T47D (cell line): ENCODE measurements around the gene UGT3A1.

ENCODE experiments used
- DNase-seq, 2 experiments: peaks; one replicate each; pipeline versions ENCODE4 v3.0.0 to v3.0.0-alpha.2; 2011 to 2012; ENCODE audit warnings: low read depth in 1 of 2, low spot score in 1 of 2
- JUND ChIP-seq: IDR thresholded peaks from 2 replicates; pipeline ENCODE4 v1.6.1; 2012; ENCODE audit warnings: low read depth
- in situ Hi-C: cut with HindIII; loops from 2 replicates; pipeline ENCODE4 v1.10.0; 2016; ENCODE audit warnings: low sequenced_read_pairs, low pct_unique_long_range_greater_than_20kb

The UGT3A1 gene

DNA sequence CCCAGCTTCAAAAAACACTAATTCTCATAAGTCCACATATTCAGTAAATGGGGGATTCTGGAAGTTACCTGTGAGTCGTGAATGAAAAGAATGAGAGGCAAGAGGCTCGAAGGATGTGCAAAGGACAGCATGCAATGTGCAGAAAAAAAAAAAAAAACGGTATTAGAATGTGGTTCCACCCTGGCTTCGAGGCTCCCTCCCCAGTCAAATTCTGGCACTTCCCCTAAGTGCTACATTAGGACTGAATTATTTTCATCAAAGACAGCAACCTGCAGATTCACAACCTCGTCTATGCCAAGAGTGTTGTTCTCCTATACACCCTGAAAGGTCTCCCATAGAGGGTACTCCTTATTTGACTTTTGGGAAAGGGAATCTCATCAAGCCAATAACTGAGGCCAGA, 69.3 kb downstream of the UGT3A1 start:
- in situ Hi-C loops = no loop called here
- TF ChIP-seq JUND = no peak
- no peak for DNase-seq

- no peak for DNase-seq
- in situ Hi-C loops = no loop called here
- TF ChIP-seq JUND = no peak
These were observed 70.3 kb downstream of the UGT3A1 start for GRCh38 chr5:35920890-35921289.

DNA sequence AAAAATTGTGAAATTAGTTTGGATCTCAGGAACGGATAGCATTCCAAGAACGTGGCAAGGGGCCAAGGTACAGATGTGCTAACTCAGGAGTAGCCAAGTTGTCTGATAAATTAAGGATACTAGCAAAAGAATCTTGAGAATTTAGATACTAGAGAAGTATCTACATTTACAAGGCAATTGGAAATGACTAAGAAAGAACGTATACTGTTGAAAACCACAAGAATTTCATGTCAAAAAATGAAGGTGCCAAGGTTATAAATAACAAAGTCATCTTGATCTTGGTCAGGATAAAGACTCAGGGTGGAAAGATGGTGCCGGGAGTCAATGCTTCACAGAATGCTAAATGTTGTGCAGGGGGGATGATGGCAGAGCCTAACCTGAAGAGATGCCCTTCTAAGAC, 72.0 kb downstream of the UGT3A1 start:
- DNase-seq = no peak
- no peak for TF ChIP-seq JUND
- in situ Hi-C loops = no loop called here

GRCh38 chr5:35908814-35909213, 82.4 kb downstream of the UGT3A1 start:
- no peak for TF ChIP-seq JUND
- no peak for DNase-seq

GRCh38 chr5:35908228-35908627, 83.0 kb downstream of the UGT3A1 start:
- in situ Hi-C loops = no loop called here
- TF ChIP-seq JUND = no peak

More at GRCh38 chr5:35908814-35909213, 82.4 kb downstream of the UGT3A1 start:
- in situ Hi-C loops = no loop called here

GRCh38 chr5:35904443-35905132, 86.6 kb downstream of the UGT3A1 start:
- DNase-seq = no peak
- in situ Hi-C loops = no loop called here
- TF ChIP-seq JUND = no peak

More at GRCh38 chr5:35908228-35908627, 83.0 kb downstream of the UGT3A1 start:
- DNase-seq = no peak

DNA sequence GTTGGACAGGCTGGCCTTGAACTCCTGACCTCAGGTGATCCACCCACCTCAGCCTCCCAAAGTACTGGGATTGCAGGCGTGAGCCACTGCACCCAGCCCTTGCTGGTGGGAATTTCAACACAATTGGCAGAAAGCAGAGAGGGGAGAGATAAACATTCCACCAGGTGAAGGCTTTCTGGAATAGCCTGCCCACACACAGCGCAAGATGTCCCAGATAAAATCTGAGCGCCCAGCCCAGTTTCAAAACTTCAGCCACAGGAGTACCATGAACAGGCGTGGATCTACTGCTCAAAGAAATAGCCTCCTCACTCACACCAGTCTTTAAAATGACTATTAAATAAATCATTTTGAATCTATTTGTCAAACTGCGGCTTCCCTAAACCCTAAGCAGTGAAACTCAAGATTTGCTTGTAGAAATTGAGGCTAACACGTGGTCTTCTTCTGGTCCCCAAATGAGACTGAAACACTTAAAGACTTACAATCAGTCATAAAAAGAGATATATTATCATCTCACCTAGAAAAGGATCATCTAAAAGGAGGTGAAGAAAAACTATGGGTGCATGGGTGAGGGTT, 87.5 kb downstream of the UGT3A1 start:
- TF ChIP-seq JUND = no peak
- DNase-seq = no peak
- in situ Hi-C loops = no loop called here

DNA sequence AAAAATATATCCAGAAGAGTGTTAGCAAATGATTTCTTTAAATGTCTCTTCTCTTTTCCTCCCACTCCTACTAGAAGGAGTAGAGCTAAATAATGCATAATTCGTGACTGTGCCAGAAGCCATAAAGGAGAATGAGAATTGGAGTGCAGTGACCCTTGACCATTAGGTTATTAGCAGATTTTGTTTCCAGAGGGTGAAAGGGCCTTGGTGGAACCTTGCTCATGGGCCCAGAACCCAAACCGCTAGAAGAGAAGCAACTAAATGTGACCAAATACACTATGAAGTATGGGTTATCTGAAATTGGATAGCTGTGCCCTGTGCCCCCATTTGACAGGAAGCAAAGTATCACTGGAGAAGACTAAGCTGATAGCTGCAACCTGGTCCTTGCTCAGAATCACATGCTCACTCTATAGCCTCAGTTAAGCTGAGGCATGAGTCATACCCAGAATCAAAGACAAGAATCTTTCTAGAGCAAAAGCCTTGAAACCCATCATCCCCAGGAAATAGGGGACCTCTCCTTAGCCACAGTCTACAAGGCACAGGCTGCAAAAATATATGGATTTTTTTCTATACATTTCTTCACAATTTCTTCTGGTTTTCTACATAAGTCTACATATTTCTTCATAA, 89.0 kb downstream of the UGT3A1 start:
- no peak for TF ChIP-seq JUND
- no peak for DNase-seq
- in situ Hi-C loops = no loop called here
